Measurements from ENCODE around the gene KATNA1. TPM values are rescaled to one million over a fixed set of nuclear protein-coding genes. Genes with fewer than 3 reads are reported as not detected.

The KATNA1 gene
- total RNA-seq, 1 experiment from 2014 or later: 32.6 TPM

GRCh38 chr6:149545258-149545753, 103.2 kb downstream of the KATNA1 start:
- no peaks in the 10 kb centered on the region for H3K9me3 ChIP-seq (replicated peaks)
- no peaks in the 10 kb centered on the region for H3K27me3 ChIP-seq (replicated peaks)
- H3K4me3 ChIP-seq: peak overlapping the region; percentile 76
- H3K4me1 ChIP-seq (replicated peaks): peaks cover 11% of the 10 kb centered on the region
- DNase-seq (ENCODE audit: low read depth in 1 of 2, low spot score in 2 of 2): peak; percentile 71 to 75
- H3K36me3 ChIP-seq: peaks cover 12% of the 10 kb centered on the region
- H3K27ac ChIP-seq: peak overlapping the region; percentile 93

Other genes starting within 250 kb of the KATNA1 start
- 0.25 and 1.8 TPM in 2 replicates for gene SUMO4, start 248.5 kb downstream of the KATNA1 start, total RNA-seq (2014; rRNA removed; shearing (Covaris generic))
- gene ZC3H12D, start 163.7 kb downstream of the KATNA1 start, total RNA-seq (2014; rRNA removed; shearing (Covaris generic)): not detected in 2 replicates
- 37.0 and 43.9 TPM in 2 replicates for gene PPIL4, start 102.7 kb downstream of the KATNA1 start, total RNA-seq (2014; rRNA removed; shearing (Covaris generic))
- 52.4 and 56.4 TPM in 2 replicates for gene GINM1, start 82.3 kb downstream of the KATNA1 start, total RNA-seq (2014; rRNA removed; shearing (Covaris generic))
- 20.9 and 23.8 TPM in 2 replicates for gene LATS1, start 69.4 kb upstream of the KATNA1 start, total RNA-seq (2014; rRNA removed; shearing (Covaris generic))
- 50.8 and 70.9 TPM in 2 replicates for gene NUP43, start 97.8 kb upstream of the KATNA1 start, total RNA-seq (2014; rRNA removed; shearing (Covaris generic))
- gene PCMT1, start 101.0 kb upstream of the KATNA1 start, total RNA-seq (2014; rRNA removed; shearing (Covaris generic)): 90.1 and 199 TPM in 2 replicates
- 55.7 and 143 TPM in 2 replicates for gene LRP11, start 215.6 kb upstream of the KATNA1 start, total RNA-seq (2014; rRNA removed; shearing (Covaris generic))
- gene RAET1E, start 249.4 kb upstream of the KATNA1 start, total RNA-seq (2014; rRNA removed; shearing (Covaris generic)): 0.28 TPM in 1 of 2 replicates, not detected in the other

Measured in SJSA1 (cell line).